ENCODE measurements around the gene TTYH2.

DNA sequence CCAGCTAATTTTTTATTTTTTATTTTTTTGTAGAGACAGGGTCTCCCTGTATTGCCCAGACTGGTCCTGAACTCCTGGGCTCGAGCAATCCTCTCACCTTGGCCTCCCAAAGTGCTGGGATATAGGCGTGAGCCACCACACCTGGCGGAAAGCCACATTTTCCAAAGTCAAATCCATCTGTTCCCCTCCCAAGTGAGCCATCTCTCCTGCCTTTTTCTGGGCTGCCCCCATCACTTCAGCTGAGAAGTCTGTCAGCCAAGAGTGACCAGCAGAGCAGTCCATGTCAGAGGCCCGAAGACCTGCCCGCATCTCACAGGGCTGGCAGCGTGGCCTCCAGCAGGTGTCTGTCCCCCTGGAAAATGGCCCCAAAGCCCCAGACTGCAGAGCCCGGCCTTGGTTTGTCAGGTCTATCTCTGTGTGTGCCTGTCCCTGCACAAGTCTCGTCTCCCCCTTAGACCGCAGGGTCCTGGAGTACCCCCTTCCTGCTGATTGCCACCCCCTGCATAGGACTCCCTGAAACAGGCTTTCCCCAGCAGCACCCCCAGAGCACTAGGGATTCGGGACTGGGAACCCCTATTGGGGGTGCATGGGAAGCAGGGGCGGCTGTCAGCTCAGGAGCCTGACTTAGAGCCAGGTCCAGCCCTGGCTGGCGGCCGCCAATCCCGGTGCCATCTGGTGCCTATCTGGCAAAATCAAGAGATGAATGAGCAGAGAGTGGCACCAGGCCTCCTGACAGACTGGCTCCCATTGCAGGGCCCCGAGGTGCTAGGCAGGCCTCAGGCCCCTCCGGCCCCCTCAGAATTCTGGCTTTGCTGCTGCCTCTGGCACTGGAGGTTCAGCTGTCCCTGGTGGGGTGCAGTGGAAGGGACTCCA, 7.8 kb downstream of the TTYH2 start:
- TF ChIP-seq, protein P1, sequence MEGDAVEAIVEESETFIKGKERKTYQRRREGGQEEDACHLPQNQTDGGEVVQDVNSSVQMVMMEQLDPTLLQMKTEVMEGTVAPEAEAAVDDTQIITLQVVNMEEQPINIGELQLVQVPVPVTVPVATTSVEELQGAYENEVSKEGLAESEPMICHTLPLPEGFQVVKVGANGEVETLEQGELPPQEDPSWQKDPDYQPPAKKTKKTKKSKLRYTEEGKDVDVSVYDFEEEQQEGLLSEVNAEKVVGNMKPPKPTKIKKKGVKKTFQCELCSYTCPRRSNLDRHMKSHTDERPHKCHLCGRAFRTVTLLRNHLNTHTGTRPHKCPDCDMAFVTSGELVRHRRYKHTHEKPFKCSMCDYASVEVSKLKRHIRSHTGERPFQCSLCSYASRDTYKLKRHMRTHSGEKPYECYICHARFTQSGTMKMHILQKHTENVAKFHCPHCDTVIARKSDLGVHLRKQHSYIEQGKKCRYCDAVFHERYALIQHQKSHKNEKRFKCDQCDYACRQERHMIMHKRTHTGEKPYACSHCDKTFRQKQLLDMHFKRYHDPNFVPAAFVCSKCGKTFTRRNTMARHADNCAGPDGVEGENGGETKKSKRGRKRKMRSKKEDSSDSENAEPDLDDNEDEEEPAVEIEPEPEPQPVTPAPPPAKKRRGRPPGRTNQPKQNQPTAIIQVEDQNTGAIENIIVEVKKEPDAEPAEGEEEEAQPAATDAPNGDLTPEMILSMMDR (IDR thresholded peaks at IDR 0.05) = no peak
- no peak for TF ChIP-seq POLR2A (IDR thresholded peaks at IDR 0.05)

Data from uterus (tissue), 2 donors.